ENCODE measurements around the gene USP4. TPM values are rescaled to one million over a fixed set of nuclear protein-coding genes. Genes with fewer than 3 reads are reported as not detected.

USP4 gene, protein sequence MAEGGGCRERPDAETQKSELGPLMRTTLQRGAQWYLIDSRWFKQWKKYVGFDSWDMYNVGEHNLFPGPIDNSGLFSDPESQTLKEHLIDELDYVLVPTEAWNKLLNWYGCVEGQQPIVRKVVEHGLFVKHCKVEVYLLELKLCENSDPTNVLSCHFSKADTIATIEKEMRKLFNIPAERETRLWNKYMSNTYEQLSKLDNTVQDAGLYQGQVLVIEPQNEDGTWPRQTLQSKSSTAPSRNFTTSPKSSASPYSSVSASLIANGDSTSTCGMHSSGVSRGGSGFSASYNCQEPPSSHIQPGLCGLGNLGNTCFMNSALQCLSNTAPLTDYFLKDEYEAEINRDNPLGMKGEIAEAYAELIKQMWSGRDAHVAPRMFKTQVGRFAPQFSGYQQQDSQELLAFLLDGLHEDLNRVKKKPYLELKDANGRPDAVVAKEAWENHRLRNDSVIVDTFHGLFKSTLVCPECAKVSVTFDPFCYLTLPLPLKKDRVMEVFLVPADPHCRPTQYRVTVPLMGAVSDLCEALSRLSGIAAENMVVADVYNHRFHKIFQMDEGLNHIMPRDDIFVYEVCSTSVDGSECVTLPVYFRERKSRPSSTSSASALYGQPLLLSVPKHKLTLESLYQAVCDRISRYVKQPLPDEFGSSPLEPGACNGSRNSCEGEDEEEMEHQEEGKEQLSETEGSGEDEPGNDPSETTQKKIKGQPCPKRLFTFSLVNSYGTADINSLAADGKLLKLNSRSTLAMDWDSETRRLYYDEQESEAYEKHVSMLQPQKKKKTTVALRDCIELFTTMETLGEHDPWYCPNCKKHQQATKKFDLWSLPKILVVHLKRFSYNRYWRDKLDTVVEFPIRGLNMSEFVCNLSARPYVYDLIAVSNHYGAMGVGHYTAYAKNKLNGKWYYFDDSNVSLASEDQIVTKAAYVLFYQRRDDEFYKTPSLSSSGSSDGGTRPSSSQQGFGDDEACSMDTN
- total RNA-seq: 10 to 100 TPM in 1 of 4 donors, 1 to 10 TPM in 3; 7.2 to 10.2 (median 9.1) TPM

DNA sequence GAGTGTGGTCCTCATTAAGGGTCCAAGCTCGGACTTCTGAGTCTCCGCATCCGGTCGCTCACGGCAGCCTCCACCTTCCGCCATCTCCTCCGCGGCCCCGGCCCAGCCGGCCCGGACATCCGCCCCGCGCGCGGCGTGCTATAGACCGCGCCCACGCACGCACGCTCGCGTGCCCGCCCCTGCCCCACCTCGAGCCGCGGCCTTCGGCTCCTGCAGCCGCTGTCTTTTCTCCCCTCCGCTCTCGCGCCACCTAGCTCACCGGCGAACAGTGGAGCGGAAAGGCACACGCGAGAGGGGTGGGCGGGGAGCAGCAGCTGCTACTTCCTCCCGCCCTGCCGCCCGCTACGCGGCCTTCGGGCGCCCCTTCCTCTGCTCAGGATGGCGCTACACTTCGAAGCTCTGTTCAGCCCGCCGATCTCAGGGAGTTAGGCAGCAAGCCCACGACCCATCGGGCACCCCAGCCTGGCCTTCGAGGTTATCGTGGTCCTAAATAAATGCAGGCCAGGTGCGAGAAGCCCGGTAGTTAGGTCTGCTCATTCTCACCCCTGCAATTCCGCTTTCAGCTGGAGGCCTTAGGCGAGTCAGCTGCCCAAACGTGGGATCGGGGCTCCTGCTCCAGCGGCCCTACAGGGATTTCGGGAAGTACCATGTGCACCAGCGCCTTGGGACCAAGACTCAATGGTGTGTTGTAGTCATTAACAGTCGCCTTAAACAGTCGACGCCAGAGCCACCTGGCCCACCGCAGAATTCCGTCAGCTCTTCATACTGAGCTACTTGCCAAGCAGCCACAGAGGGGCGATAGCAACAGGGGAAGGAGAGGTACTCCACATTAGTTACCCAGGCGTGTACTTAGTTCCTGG is at the start of gene USP4:
Gene USP4 (minus strand): TSS at position 113 of the 860 bp plus-strand sequence. CDS start 29 bp downstream, at position 84.
- H3K27ac ChIP-seq: peak within 1 kb of the TSS; percentile 83 to 92 (median 90)
- H3K9me3 ChIP-seq: no peaks in the 10 kb centered on the region
- DNase-seq (peak; percentile 77 to 83), ATAC-seq (peak; percentile 85 to 89)
- intact Hi-C loops (cut with DNase I; ENCODE audit: low total_unique reads) (loop anchor here (1.0 to 5.0 kb wide), 5 partner anchors 18 to 169 kb away; partner anchors contain the start of genes GPX1, KLHDC8B, NICN1 and TCTA), in situ Hi-C loops (cut with MboI; ENCODE audit: low sequenced_read_pairs in 4 of 4) (loop anchor here (5.0 to 10.0 kb wide), 3 partner anchors 105 to 112 kb away; no protein-coding TSS in a partner anchor)
- no peaks in the 10 kb centered on the region for H3K27me3 ChIP-seq
- peaks cover 0 to 16% of the 10 kb centered on the region in 2 donors for H3K36me3 ChIP-seq
- H3K4me1 ChIP-seq: peaks cover 5 to 18% of the 10 kb centered on the region in 2 donors
- TF ChIP-seq, protein P1, sequence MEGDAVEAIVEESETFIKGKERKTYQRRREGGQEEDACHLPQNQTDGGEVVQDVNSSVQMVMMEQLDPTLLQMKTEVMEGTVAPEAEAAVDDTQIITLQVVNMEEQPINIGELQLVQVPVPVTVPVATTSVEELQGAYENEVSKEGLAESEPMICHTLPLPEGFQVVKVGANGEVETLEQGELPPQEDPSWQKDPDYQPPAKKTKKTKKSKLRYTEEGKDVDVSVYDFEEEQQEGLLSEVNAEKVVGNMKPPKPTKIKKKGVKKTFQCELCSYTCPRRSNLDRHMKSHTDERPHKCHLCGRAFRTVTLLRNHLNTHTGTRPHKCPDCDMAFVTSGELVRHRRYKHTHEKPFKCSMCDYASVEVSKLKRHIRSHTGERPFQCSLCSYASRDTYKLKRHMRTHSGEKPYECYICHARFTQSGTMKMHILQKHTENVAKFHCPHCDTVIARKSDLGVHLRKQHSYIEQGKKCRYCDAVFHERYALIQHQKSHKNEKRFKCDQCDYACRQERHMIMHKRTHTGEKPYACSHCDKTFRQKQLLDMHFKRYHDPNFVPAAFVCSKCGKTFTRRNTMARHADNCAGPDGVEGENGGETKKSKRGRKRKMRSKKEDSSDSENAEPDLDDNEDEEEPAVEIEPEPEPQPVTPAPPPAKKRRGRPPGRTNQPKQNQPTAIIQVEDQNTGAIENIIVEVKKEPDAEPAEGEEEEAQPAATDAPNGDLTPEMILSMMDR (IDR thresholded peaks at IDR 0.05 in 4 of 5, conservative IDR thresholded peaks at IDR 0.05 in 1 of 5): peak; percentile 13 to 52 (median 35)
- peak; percentile 61 to 62 for TF ChIP-seq POLR2A (IDR thresholded peaks at IDR 0.05)
- H3K4me3 ChIP-seq: peak within 1 kb of the TSS; percentile 76 to 86 (median 82)

- peaks cover 0 to under 1% of the 10 kb centered on the region in 2 donors for H3K36me3 ChIP-seq
- no peaks in the 10 kb centered on the region for H3K9me3 ChIP-seq
- no peaks in the 10 kb centered on the region for H3K27me3 ChIP-seq
- TF ChIP-seq, protein P1 (IDR thresholded peaks at IDR 0.05 in 4 of 5, conservative IDR thresholded peaks at IDR 0.05 in 1 of 5): no peak
- TF ChIP-seq POLR2A (IDR thresholded peaks at IDR 0.05): no peak
- ATAC-seq (peak; percentile 71 to 76), DNase-seq (no peak)
- intact Hi-C loops (cut with DNase I; ENCODE audit: low total_unique reads): no loop called here
- H3K27ac ChIP-seq: peak overlapping the region; percentile 15 to 75 (median 59)
- in situ Hi-C loops (cut with MboI; ENCODE audit: low sequenced_read_pairs in 4 of 4): no loop called here
- peaks cover 47 to 54% of the 10 kb centered on the region in 2 donors for H3K4me1 ChIP-seq
- H3K4me3 ChIP-seq: no peak overlapping the region
Observed at GRCh38 chr3:49389297-49389696, 49.4 kb upstream of the USP4 start.

GRCh38 chr3:49388289-49388820 is 48.5 kb upstream of the USP4 start:
- H3K27me3 ChIP-seq: no peaks in the 10 kb centered on the region
- intact Hi-C loops (cut with DNase I; ENCODE audit: low total_unique reads): no loop called here
- peak overlapping the region in 3 of 4 donors; percentile 49 to 75 (median 69) for H3K27ac ChIP-seq
- H3K36me3 ChIP-seq: no peaks in the 10 kb centered on the region
- TF ChIP-seq POLR2A (IDR thresholded peaks at IDR 0.05): no peak
- in situ Hi-C loops (cut with MboI; ENCODE audit: low sequenced_read_pairs in 4 of 4): no loop called here
- H3K9me3 ChIP-seq: no peaks in the 10 kb centered on the region
- H3K4me3 ChIP-seq: no peak overlapping the region
- ATAC-seq (no peak), DNase-seq (no peak)
- H3K4me1 ChIP-seq: peaks cover 46 to 50% of the 10 kb centered on the region in 2 donors

DNA sequence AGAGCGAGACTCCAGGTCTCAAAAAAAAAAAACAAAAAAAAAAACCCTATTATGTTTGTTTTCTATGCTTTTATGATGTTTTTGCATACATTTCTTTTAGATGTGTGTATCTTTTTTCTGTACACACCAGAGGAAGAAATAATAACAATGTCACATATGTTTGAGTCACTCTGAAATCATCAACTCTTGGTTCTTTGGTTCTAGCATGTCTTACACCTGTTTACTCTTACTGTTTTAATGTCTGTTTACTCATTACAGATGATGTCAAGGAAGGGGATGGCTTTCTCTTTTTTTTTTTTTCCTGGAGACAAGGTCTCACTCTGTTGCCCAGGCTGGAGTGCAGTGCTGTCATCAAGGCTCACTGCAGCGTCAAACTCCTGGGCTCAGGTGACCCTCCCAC is 47.9 kb upstream of the USP4 start:
- TF ChIP-seq POLR2A (IDR thresholded peaks at IDR 0.05): no peak
- TF ChIP-seq, protein P1 (IDR thresholded peaks at IDR 0.05 in 4 of 5, conservative IDR thresholded peaks at IDR 0.05 in 1 of 5): no peak
- in situ Hi-C loops (cut with MboI; ENCODE audit: low sequenced_read_pairs in 4 of 4) (no loop called here), intact Hi-C loops (cut with DNase I; ENCODE audit: low total_unique reads) (no loop called here)
- Histone ChIP-seq H3K4me1 (peaks cover 44 to 50% of the 10 kb centered on the region in 2 donors), H3K9me3 (no peaks in the 10 kb centered on the region), H3K27ac (peak overlapping the region in 1 of 4 donors; percentile 75), H3K36me3 (no peaks in the 10 kb centered on the region), H3K27me3 (no peaks in the 10 kb centered on the region), H3K4me3 (no peak overlapping the region)
- ATAC-seq: peak in 1 of 2 donors; percentile 67
- DNase-seq: no peak

Data from gastrocnemius medialis (tissue), 4 donors.